Measurements from ENCODE around the gene PBXIP1.
"Not testable (repeated sequence)": the region's sequence is repeated elsewhere in the genome, so short reads cannot be mapped to it uniquely, and the experiment has no call there.

Gene PBXIP1

GRCh38 chr1:154993572-154994268, 37.8 kb upstream of the PBXIP1 start, which contains the start of gene LENEP:
Gene LENEP (plus strand): TSS chr1:154993586. CDS start chr1:154993608, 22 bp downstream.
- no peak for DNase-seq

GRCh38 chr1:154992721-154993571, 37.0 kb upstream of the PBXIP1 start:
- DNase-seq = no peak

GRCh38 chr1:154990276-154990675, 34.4 kb upstream of the PBXIP1 start:
- DNase-seq = no peak

GRCh38 chr1:154989195-154989860, 33.4 kb upstream of the PBXIP1 start:
- no peak for DNase-seq

GRCh38 chr1:154988058-154988954, 32.4 kb upstream of the PBXIP1 start:
- DNase-seq = no peak

- DNase-seq = no peak
These were observed 31.4 kb upstream of the PBXIP1 start for GRCh38 chr1:154987326-154987725.

- not testable (repeated sequence) for DNase-seq
These were observed 30.8 kb upstream of the PBXIP1 start for GRCh38 chr1:154986736-154987135.

GRCh38 chr1:154983776-154984466, 28.0 kb upstream of the PBXIP1 start:
- no peak for DNase-seq

- peak; percentile 97 to 98 for DNase-seq
These were observed 27.2 kb upstream of the PBXIP1 start, which contains the start of gene FLAD1 for GRCh38 chr1:154982897-154983648. Gene FLAD1 (plus strand): TSS chr1:154983344. CDS start chr1:154983695, 351 bp downstream.

- DNase-seq = no peak
These were observed 26.4 kb upstream of the PBXIP1 start for GRCh38 chr1:154982341-154982740.

- no peak for DNase-seq
These were observed 22.5 kb upstream of the PBXIP1 start for GRCh38 chr1:154978360-154978759.

GRCh38 chr1:154977762-154978161, 21.9 kb upstream of the PBXIP1 start:
- not testable (repeated sequence) for DNase-seq

- DNase-seq = peak; percentile 55 to 56
These were observed 19.6 kb upstream of the PBXIP1 start for GRCh38 chr1:154975409-154976059.

- DNase-seq = peak; percentile 95 to 96
These were observed 19.0 kb upstream of the PBXIP1 start for GRCh38 chr1:154974808-154975408.

GRCh38 chr1:154974102-154974807, 18.4 kb upstream of the PBXIP1 start, which contains the start of gene CKS1B:
Gene CKS1B (plus strand): TSS chr1:154974681. CDS start chr1:154974746, 65 bp downstream.
- peak; percentile 99 for DNase-seq

- peak; percentile 93 to 94 for DNase-seq
These were observed 17.6 kb upstream of the PBXIP1 start for GRCh38 chr1:154973344-154974101.

GRCh38 chr1:154972517-154973343, 16.8 kb upstream of the PBXIP1 start:
- no peak for DNase-seq
